HCT116 (cell line): ENCODE results near the gene FEM1B.

Experiments used
- ATF3 ChIP-seq: IDR thresholded peaks from 2 replicates; pipeline ENCODE4 v1.6.1; 2012
- CTCF ChIP-seq, 3 experiments: fragments of 200-600 bp in 1 of 3; sonication (generic) in 1 of 3; IDR thresholded peaks in 2 of 3; conservative IDR thresholded peaks in 1 of 3; 2 replicates each; pipeline ENCODE4 v1.5.1; 2012 to 2017; ENCODE audit warnings: low read depth in 2 of 3, low read length in 2 of 3, antibody characterized with exemption in 1 of 3, borderline replicate concordance in 1 of 3, control low read depth in 1 of 3, mild to moderate bottlenecking in 1 of 3, mixed read lengths in 1 of 3, mixed run types in 1 of 3, moderate library complexity in 1 of 3; ENCODE audit not compliant: insufficient read depth in 1 of 3
- ELF1 ChIP-seq: IDR thresholded peaks from 2 replicates; pipeline ENCODE4 v1.6.1; 2012; ENCODE audit warnings: low read depth, borderline replicate concordance
- EZH2phosphoT487 ChIP-seq: fragments of 200-600 bp; IDR thresholded peaks from 2 replicates; pipeline ENCODE4 v1.6.1; 2018; ENCODE audit warnings: antibody characterized with exemption, borderline replicate concordance
- POLR2A ChIP-seq: IDR thresholded peaks from 2 replicates; pipeline ENCODE4 v1.7.0; 2011; ENCODE audit warnings: borderline replicate concordance; ENCODE audit not compliant: insufficient read depth, insufficient read length; ENCODE audit errors: extremely low read depth
- SIN3A ChIP-seq: IDR thresholded peaks from 2 replicates; pipeline ENCODE4 v1.6.1; 2012; ENCODE audit warnings: low read depth
- YY1 ChIP-seq: IDR thresholded peaks from 2 replicates; pipeline ENCODE4 v1.6.1; 2011; ENCODE audit warnings: low read length, low read depth, moderate library complexity, mild to moderate bottlenecking; ENCODE audit not compliant: insufficient replicate concordance; ENCODE audit errors: extremely low read depth
- ZFX ChIP-seq: fragments of 450-650 bp; IDR thresholded peaks from 2 replicates; pipeline ENCODE4 v1.6.1; 2017

GRCh38 chr15:68328964-68329363 is 51.4 kb downstream of the FEM1B start:
- TF ChIP-seq POLR2A (no peak), SIN3A (no peak), ATF3 (no peak), EZH2phosphoT487 (no peak), ZFX (no peak), CTCF (IDR thresholded peaks at IDR 0.05 in 2 of 3, conservative IDR thresholded peaks at IDR 0.05 in 1 of 3; ENCODE audit: borderline replicate concordance in 1 of 3, insufficient read depth in 1 of 3, low read depth in 2 of 3, low read length in 2 of 3) (no peak), YY1 (no peak), ELF1 (no peak)
